ENCODE measurements around the gene CBX5. TPM values are rescaled to one million over a fixed set of nuclear protein-coding genes. Genes with fewer than 3 reads are reported as not detected.
"Not testable (repeated sequence)": the region's sequence is repeated elsewhere in the genome, so short reads cannot be mapped to it uniquely, and the experiment has no call there.

CBX5 gene
- polyA plus RNA-seq, 1 donor = 41.4 TPM

- Histone ChIP-seq H3K36me3 (ENCODE audit: control insufficient read depth, insufficient read depth, low read length) (no peaks in the 10 kb centered on the region), H3K4me3 (ENCODE audit: low read length) (no peak overlapping the region), H3K27me3 (ENCODE audit: control insufficient read depth, insufficient read depth, low read length) (peaks cover 60% of the 10 kb centered on the region), H3K9me3 (ENCODE audit: control insufficient read depth, low read depth, low read length) (no peaks in the 10 kb centered on the region), H3K27ac (ENCODE audit: low read length) (no peak overlapping the region), H3K4me1 (ENCODE audit: control insufficient read depth, insufficient read depth, low read length) (peaks cover 8% of the 10 kb centered on the region)
- no CpG with 5 or more reads among the region's 3 CpGs for WGBS (ENCODE audit: insufficient coverage, low lambda C conversion rate)
- no peak for DNase-seq
Measured at GRCh38 chr12:54199917-54200316, 80.0 kb downstream of the CBX5 start.

- WGBS (ENCODE audit: insufficient coverage, low lambda C conversion rate) = no CpG with 5 or more reads among the region's 6 CpGs
- Histone ChIP-seq H3K36me3 (ENCODE audit: control insufficient read depth, insufficient read depth, low read length) (no peaks in the 10 kb centered on the region), H3K27ac (ENCODE audit: low read length) (no peak overlapping the region), H3K27me3 (ENCODE audit: control insufficient read depth, insufficient read depth, low read length) (peaks cover 57% of the 10 kb centered on the region), H3K9me3 (ENCODE audit: control insufficient read depth, low read depth, low read length) (no peaks in the 10 kb centered on the region), H3K4me3 (ENCODE audit: low read length) (no peak overlapping the region), H3K4me1 (ENCODE audit: control insufficient read depth, insufficient read depth, low read length) (peaks cover 8% of the 10 kb centered on the region)
- DNase-seq = no peak
Measured at GRCh38 chr12:54199034-54199433, 80.9 kb downstream of the CBX5 start.

- DNase-seq = no peak
- H3K4me1 ChIP-seq (ENCODE audit: control insufficient read depth, insufficient read depth, low read length) = peaks cover 8% of the 10 kb centered on the region
- no peak overlapping the region for H3K4me3 ChIP-seq (ENCODE audit: low read length)
- no peaks in the 10 kb centered on the region for H3K36me3 ChIP-seq (ENCODE audit: control insufficient read depth, insufficient read depth, low read length)
- H3K9me3 ChIP-seq (ENCODE audit: control insufficient read depth, low read depth, low read length) = no peaks in the 10 kb centered on the region
- H3K27me3 ChIP-seq (ENCODE audit: control insufficient read depth, insufficient read depth, low read length) = peaks cover 58% of the 10 kb centered on the region
- WGBS (ENCODE audit: insufficient coverage, low lambda C conversion rate) = no CpG with 5 or more reads among the region's 8 CpGs
- peak overlapping the region; percentile 44 for H3K27ac ChIP-seq (ENCODE audit: low read length)
Measured at GRCh38 chr12:54197431-54197909, 82.5 kb downstream of the CBX5 start.

GRCh38 chr12:54197010-54197409, 82.9 kb downstream of the CBX5 start:
- peak overlapping the region; percentile 44 for H3K27ac ChIP-seq (ENCODE audit: low read length)
- H3K4me1 ChIP-seq (ENCODE audit: control insufficient read depth, insufficient read depth, low read length) = peaks cover 8% of the 10 kb centered on the region
- no peak overlapping the region for H3K4me3 ChIP-seq (ENCODE audit: low read length)
- peaks cover 58% of the 10 kb centered on the region for H3K27me3 ChIP-seq (ENCODE audit: control insufficient read depth, insufficient read depth, low read length)
- DNase-seq = no peak
- WGBS (ENCODE audit: insufficient coverage, low lambda C conversion rate) = no CpG with 5 or more reads among the region's 5 CpGs
- H3K9me3 ChIP-seq (ENCODE audit: control insufficient read depth, low read depth, low read length) = no peaks in the 10 kb centered on the region
- H3K36me3 ChIP-seq (ENCODE audit: control insufficient read depth, insufficient read depth, low read length) = no peaks in the 10 kb centered on the region

- H3K9me3 ChIP-seq (ENCODE audit: control insufficient read depth, low read depth, low read length) = no peaks in the 10 kb centered on the region
- WGBS (ENCODE audit: insufficient coverage, low lambda C conversion rate) = 51% methylated on average over 2 of the region's 5 CpGs
- no peak overlapping the region for H3K4me3 ChIP-seq (ENCODE audit: low read length)
- peak overlapping the region; percentile 44 for H3K27ac ChIP-seq (ENCODE audit: low read length)
- peaks cover 58% of the 10 kb centered on the region for H3K27me3 ChIP-seq (ENCODE audit: control insufficient read depth, insufficient read depth, low read length)
- peaks cover 9% of the 10 kb centered on the region for H3K4me1 ChIP-seq (ENCODE audit: control insufficient read depth, insufficient read depth, low read length)
- H3K36me3 ChIP-seq (ENCODE audit: control insufficient read depth, insufficient read depth, low read length) = no peaks in the 10 kb centered on the region
- DNase-seq = no peak
Measured at GRCh38 chr12:54196396-54196795, 83.5 kb downstream of the CBX5 start.

GRCh38 chr12:54195737-54196347, 84.1 kb downstream of the CBX5 start:
- Histone ChIP-seq H3K4me1 (ENCODE audit: control insufficient read depth, insufficient read depth, low read length) (peaks cover 14% of the 10 kb centered on the region), H3K36me3 (ENCODE audit: control insufficient read depth, insufficient read depth, low read length) (no peaks in the 10 kb centered on the region), H3K4me3 (ENCODE audit: low read length) (peak overlapping the region; percentile 1), H3K27ac (ENCODE audit: low read length) (peak overlapping the region; percentile 44), H3K9me3 (ENCODE audit: control insufficient read depth, low read depth, low read length) (no peaks in the 10 kb centered on the region), H3K27me3 (ENCODE audit: control insufficient read depth, insufficient read depth, low read length) (peaks cover 56% of the 10 kb centered on the region)
- DNase-seq = peak; percentile 36 to 48
- no CpG with 5 or more reads among the region's 17 CpGs for WGBS (ENCODE audit: insufficient coverage, low lambda C conversion rate)

GRCh38 chr12:54195080-54195736, 84.7 kb downstream of the CBX5 start:
- no peak overlapping the region for H3K27ac ChIP-seq (ENCODE audit: low read length)
- WGBS (ENCODE audit: insufficient coverage, low lambda C conversion rate) = no CpG with 5 or more reads among the region's 4 CpGs

GRCh38 chr12:54194611-54195010, 85.3 kb downstream of the CBX5 start:
- H3K4me1 ChIP-seq (ENCODE audit: control insufficient read depth, insufficient read depth, low read length) = peaks cover 14% of the 10 kb centered on the region
- WGBS (ENCODE audit: insufficient coverage, low lambda C conversion rate) = no CpG with 5 or more reads among the region's 2 CpGs
- not testable (repeated sequence) for H3K27ac ChIP-seq (ENCODE audit: low read length); H3K9me3 ChIP-seq (ENCODE audit: control insufficient read depth, low read depth, low read length); H3K4me3 ChIP-seq (ENCODE audit: low read length); DNase-seq; H3K36me3 ChIP-seq (ENCODE audit: control insufficient read depth, insufficient read depth, low read length)
- H3K27me3 ChIP-seq (ENCODE audit: control insufficient read depth, insufficient read depth, low read length) = peaks cover 48% of the 10 kb centered on the region

More at GRCh38 chr12:54195080-54195736, 84.7 kb downstream of the CBX5 start:
- H3K4me3 ChIP-seq (ENCODE audit: low read length) = no peak overlapping the region
- H3K9me3 ChIP-seq (ENCODE audit: control insufficient read depth, low read depth, low read length) = no peaks in the 10 kb centered on the region
- H3K4me1 ChIP-seq (ENCODE audit: control insufficient read depth, insufficient read depth, low read length) = peaks cover 14% of the 10 kb centered on the region
- peaks cover 50% of the 10 kb centered on the region for H3K27me3 ChIP-seq (ENCODE audit: control insufficient read depth, insufficient read depth, low read length)
- no peaks in the 10 kb centered on the region for H3K36me3 ChIP-seq (ENCODE audit: control insufficient read depth, insufficient read depth, low read length)
- no peak for DNase-seq

- no peak overlapping the region for H3K27ac ChIP-seq (ENCODE audit: low read length)
- H3K4me1 ChIP-seq (ENCODE audit: control insufficient read depth, insufficient read depth, low read length) = peaks cover 16% of the 10 kb centered on the region
- no peak for DNase-seq
- H3K9me3 ChIP-seq (ENCODE audit: control insufficient read depth, low read depth, low read length) = no peaks in the 10 kb centered on the region
- no peak overlapping the region for H3K4me3 ChIP-seq (ENCODE audit: low read length)
- H3K27me3 ChIP-seq (ENCODE audit: control insufficient read depth, insufficient read depth, low read length) = peaks cover 40% of the 10 kb centered on the region
- no CpG with 5 or more reads among the region's 7 CpGs for WGBS (ENCODE audit: insufficient coverage, low lambda C conversion rate)
- H3K36me3 ChIP-seq (ENCODE audit: control insufficient read depth, insufficient read depth, low read length) = no peaks in the 10 kb centered on the region
Measured at GRCh38 chr12:54193434-54193833, 86.5 kb downstream of the CBX5 start.

- WGBS (ENCODE audit: insufficient coverage, low lambda C conversion rate) = no CpG with 5 or more reads among the region's 14 CpGs
Measured at GRCh38 chr12:54191550-54192022, 88.3 kb downstream of the CBX5 start.

More at GRCh38 chr12:54191550-54192022, 88.3 kb downstream of the CBX5 start:
- Histone ChIP-seq H3K27ac (ENCODE audit: low read length) (no peak overlapping the region), H3K9me3 (ENCODE audit: control insufficient read depth, low read depth, low read length) (no peaks in the 10 kb centered on the region), H3K36me3 (ENCODE audit: control insufficient read depth, insufficient read depth, low read length) (peaks cover 2% of the 10 kb centered on the region), H3K4me1 (ENCODE audit: control insufficient read depth, insufficient read depth, low read length) (peaks cover 19% of the 10 kb centered on the region), H3K27me3 (ENCODE audit: control insufficient read depth, insufficient read depth, low read length) (peaks cover 28% of the 10 kb centered on the region), H3K4me3 (ENCODE audit: low read length) (no peak overlapping the region)
- peak; percentile 77 to 84 for DNase-seq
